Uterus (tissue), 2 donors: Measurements from ENCODE around the gene CACNG5.

Source experiments
- POLR2A ChIP-seq, 2 donors: fragments of 450-650 bp; IDR thresholded peaks; one replicate each; pipeline ENCODE4 v1.6.1; 2016; ENCODE audit warnings: antibody characterized with exemption in 2 of 2, mild to moderate bottlenecking in 1 of 2, moderate library complexity in 1 of 2
- TF ChIP-seq, protein P1 (sequence below), 4 experiments: fragments of 200-600 bp in 2 of 4; fragments of 450-650 bp in 2 of 4; sonication (generic) in 2 of 4; IDR thresholded peaks; one replicate each; pipeline ENCODE4 v1.5.1; 2016 to 2019; ENCODE audit warnings: antibody characterized with exemption in 4 of 4, mild to moderate bottlenecking in 2 of 4, moderate library complexity in 1 of 4

DNA sequence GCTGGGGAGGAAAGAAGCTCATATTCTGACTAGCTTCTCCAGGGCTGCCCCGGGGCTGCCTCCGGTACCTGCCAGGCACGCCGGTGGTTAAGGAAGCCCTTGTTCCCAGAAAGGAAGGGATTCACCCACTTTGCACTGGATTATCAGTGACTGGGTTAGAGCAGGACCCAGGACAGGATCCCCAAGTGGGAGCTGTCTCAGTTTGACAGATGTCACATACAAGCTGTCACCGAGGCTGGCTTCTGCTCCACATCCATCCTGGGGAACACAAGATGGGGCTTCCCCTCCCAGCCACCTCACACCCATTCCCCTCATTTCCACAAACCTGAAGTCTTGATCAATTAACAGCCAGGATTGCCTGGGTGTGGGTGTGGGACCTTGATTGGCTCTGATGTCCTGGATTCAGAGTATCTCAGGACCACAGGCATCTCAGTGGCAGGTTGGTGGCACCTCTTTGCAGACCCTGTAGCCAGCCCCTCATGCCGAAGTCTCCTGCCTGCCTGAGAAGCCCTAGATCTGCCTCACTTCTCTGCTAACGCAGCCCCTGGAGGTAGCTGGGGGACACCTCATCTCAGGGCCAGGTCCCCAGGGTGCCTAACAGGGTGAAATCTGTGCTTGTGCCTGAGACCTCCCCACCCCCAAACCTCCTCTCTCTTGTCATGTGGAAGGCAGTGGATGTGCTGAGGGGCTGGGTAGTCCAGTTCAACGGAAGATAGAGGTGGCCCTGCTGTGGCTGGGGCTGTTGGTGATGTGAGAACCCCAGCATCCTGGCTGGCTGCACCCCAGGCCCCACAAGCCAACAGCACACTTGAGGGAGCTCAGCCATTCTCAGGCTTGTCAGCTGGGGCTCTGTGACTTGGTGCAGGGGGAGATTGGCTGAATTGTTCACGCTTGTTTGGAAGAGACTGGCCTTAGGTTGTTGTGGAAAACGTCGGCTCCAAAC, 1.4 kb downstream of the CACNG5 start:
- TF ChIP-seq, protein P1, sequence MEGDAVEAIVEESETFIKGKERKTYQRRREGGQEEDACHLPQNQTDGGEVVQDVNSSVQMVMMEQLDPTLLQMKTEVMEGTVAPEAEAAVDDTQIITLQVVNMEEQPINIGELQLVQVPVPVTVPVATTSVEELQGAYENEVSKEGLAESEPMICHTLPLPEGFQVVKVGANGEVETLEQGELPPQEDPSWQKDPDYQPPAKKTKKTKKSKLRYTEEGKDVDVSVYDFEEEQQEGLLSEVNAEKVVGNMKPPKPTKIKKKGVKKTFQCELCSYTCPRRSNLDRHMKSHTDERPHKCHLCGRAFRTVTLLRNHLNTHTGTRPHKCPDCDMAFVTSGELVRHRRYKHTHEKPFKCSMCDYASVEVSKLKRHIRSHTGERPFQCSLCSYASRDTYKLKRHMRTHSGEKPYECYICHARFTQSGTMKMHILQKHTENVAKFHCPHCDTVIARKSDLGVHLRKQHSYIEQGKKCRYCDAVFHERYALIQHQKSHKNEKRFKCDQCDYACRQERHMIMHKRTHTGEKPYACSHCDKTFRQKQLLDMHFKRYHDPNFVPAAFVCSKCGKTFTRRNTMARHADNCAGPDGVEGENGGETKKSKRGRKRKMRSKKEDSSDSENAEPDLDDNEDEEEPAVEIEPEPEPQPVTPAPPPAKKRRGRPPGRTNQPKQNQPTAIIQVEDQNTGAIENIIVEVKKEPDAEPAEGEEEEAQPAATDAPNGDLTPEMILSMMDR (IDR thresholded peaks at IDR 0.05), result no peak
- no peak for TF ChIP-seq POLR2A (IDR thresholded peaks at IDR 0.05)
